A673 (cell line): ENCODE measurements around the gene ATP5MK. TPM values are rescaled to one million over a fixed set of nuclear protein-coding genes. Genes with fewer than 3 reads are reported as not detected.

ENCODE experiments used
- BruUV-seq: library from RNA; stranded (reverse); fragments of 400-500 nt; replicated peaks from 2 replicates; lab custom pipeline; 2021; lab: Mats Ljungman, UMichigan
- CTCF ChIA-PET: fragments of 300-600 bp; sonication (Branson Sonifier 250); formaldehyde crosslinking; loops from one replicate; lab custom pipeline; 2022; ENCODE audit warnings: antibody characterized with exemption; lab: Charles Lee
- POLR2A ChIA-PET: fragments of 300-600 bp; sonication (Branson Sonifier 250); formaldehyde crosslinking; loops from one replicate; lab custom pipeline; 2022; ENCODE audit warnings: antibody characterized with exemption; ENCODE audit not compliant: low non-redundant PET; lab: Charles Lee
- DNase-seq: peaks from one replicate; pipeline ENCODE4 v3.0.0-alpha.2; 2015; ENCODE audit warnings: low spot score
- H3K27ac ChIP-seq: fragments of 200-600 bp; sonication (generic); 2 replicates; pipeline ENCODE4 v1.5.1; 2016; ENCODE audit warnings: mixed run types, low read depth, mild to moderate bottlenecking, mixed read lengths, antibody characterized with exemption, low read length; ENCODE audit not compliant: poor library complexity, severe bottlenecking
- H3K27me3 ChIP-seq: fragments of 200-600 bp; sonication (generic); replicated peaks from 2 replicates; pipeline ENCODE4 v1.6.1; 2017; ENCODE audit warnings: mixed run types, low read depth, mild to moderate bottlenecking, mixed read lengths, antibody characterized with exemption, low read length; ENCODE audit not compliant: insufficient read depth, poor library complexity
- H3K36me3 ChIP-seq: fragments of 200-600 bp; sonication (generic); 2 replicates; pipeline ENCODE4 v1.6.1; 2016; ENCODE audit warnings: mixed run types, mild to moderate bottlenecking, mixed read lengths, antibody characterized with exemption, low read length; ENCODE audit not compliant: insufficient read depth, poor library complexity, severe bottlenecking
- H3K4me1 ChIP-seq: fragments of 200-600 bp; sonication (generic); 2 replicates; pipeline ENCODE4 v1.6.1; 2017; ENCODE audit warnings: mixed run types, mild to moderate bottlenecking, mixed read lengths, antibody characterized with exemption, low read length; ENCODE audit not compliant: insufficient read depth, poor library complexity, severe bottlenecking
- H3K4me3 ChIP-seq: fragments of 200-600 bp; sonication (generic); 2 replicates; pipeline ENCODE4 v1.5.1; 2016; ENCODE audit warnings: low read depth, mixed run types, mild to moderate bottlenecking, mixed read lengths, low read length; ENCODE audit not compliant: poor library complexity, severe bottlenecking
- H3K9me3 ChIP-seq: fragments of 200-600 bp; sonication (generic); 2 replicates; pipeline ENCODE4 v1.6.1; 2016; ENCODE audit warnings: mixed run types, low read depth, mild to moderate bottlenecking, mixed read lengths, antibody characterized with exemption, low read length; ENCODE audit not compliant: poor library complexity, severe bottlenecking
- EZH2 ChIP-seq: fragments of 200-600 bp; sonication (generic); IDR thresholded peaks from 2 replicates; pipeline ENCODE4 v1.6.1; 2017; ENCODE audit warnings: borderline replicate concordance, low read depth, mild to moderate bottlenecking, mixed read lengths, antibody characterized with exemption, low read length; ENCODE audit not compliant: poor library complexity, severe bottlenecking
- intact Hi-C: fragments of 100-400 bp; cut with micrococcal nuclease; formaldehyde crosslinking; loops from one replicate; pipeline ENCODE4 v1.10.0; 2022; ENCODE audit not compliant: unreplicated experiment
- microRNA-seq: library from miRNA; unstranded; fragments of <30 nt; microRNA quantifications from one replicate; pipeline ENCODE4 v1.2.0, GENCODE V29; 2021
- total RNA-seq: library from RNA; stranded (reverse); gene quantifications from 2 replicates; pipeline ENCODE4 v1.2.3, GENCODE V29; 2021
- TF ChIP-seq, protein P1 (sequence below): fragments of 300-800, 200-600 bp; sonication (generic); conservative IDR thresholded peaks from 2 replicates; pipeline ENCODE4 v1.5.1; 2017; ENCODE audit warnings: low read depth, mild to moderate bottlenecking, antibody characterized with exemption, low read length, moderate library complexity, mixed read lengths

ATP5MK gene
- total RNA-seq, 1 experiment from 2014 or later = 426 TPM

DNA sequence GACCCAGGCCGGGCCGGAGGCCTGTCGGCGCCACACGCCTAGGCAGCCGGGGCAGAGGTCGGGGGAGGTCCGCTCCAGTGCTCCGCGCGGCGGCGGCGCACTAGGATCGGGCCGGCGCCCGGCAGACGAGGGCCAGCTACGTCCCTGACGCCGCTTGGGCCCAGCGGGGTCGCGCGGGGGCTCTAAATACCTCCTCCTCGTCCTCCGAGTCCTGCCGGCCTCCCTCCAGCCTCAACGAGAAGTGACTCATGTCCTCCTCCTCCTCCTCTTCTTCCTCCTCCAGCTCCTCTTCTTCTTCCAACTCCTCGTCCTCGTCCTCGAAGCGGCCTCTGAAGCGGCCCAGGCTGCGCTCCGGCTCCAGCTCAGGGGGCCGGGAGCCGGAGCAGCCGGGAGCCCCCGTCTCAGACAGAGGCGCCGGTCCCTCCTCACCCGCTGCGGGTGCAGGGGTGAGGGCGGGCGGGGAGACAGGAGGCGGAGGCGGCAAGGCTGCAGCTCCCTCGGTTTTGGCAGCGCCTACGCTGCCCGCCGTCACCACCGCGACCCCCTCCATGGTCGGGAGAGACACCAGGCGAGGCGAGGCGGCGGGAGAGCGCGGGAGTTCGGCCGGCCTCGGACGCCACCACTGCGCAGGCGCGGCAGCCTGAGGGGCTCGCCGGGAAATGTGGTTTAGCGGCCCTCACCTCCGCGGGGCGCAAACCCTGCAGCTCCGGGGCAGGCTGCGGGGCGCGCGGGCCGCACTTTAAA, 45.6 kb downstream of the ATP5MK start, which contains the start of gene PCGF6:
TSS of gene PCGF6 (minus strand) at position 624 of the 744 bp plus-strand sequence. CDS start at position 550, 74 bp downstream.
- ChIA-PET CTCF (no interaction called here), POLR2A (no interaction called here)
- Histone ChIP-seq H3K27ac (peak within 1 kb of the TSS; percentile 90), H3K9me3 (no peaks in the 10 kb centered on the region), H3K27me3 (no peaks in the 10 kb centered on the region), H3K4me1 (peaks cover 10% of the 10 kb centered on the region), H3K4me3 (peak within 1 kb of the TSS; percentile 81), H3K36me3 (peaks cover 27% of the 10 kb centered on the region)
- TSS peak; percentile 26 for BruUV-seq
- no peak for TF ChIP-seq EZH2
- TF ChIP-seq, protein P1, sequence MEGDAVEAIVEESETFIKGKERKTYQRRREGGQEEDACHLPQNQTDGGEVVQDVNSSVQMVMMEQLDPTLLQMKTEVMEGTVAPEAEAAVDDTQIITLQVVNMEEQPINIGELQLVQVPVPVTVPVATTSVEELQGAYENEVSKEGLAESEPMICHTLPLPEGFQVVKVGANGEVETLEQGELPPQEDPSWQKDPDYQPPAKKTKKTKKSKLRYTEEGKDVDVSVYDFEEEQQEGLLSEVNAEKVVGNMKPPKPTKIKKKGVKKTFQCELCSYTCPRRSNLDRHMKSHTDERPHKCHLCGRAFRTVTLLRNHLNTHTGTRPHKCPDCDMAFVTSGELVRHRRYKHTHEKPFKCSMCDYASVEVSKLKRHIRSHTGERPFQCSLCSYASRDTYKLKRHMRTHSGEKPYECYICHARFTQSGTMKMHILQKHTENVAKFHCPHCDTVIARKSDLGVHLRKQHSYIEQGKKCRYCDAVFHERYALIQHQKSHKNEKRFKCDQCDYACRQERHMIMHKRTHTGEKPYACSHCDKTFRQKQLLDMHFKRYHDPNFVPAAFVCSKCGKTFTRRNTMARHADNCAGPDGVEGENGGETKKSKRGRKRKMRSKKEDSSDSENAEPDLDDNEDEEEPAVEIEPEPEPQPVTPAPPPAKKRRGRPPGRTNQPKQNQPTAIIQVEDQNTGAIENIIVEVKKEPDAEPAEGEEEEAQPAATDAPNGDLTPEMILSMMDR = no peak
- intact Hi-C loops = loop anchor here (2.0 kb wide), 1 partner anchor 46 kb away; the partner anchor contains the start of genes ATP5MK and PDCD11
- DNase-seq = peak; percentile 91

DNA sequence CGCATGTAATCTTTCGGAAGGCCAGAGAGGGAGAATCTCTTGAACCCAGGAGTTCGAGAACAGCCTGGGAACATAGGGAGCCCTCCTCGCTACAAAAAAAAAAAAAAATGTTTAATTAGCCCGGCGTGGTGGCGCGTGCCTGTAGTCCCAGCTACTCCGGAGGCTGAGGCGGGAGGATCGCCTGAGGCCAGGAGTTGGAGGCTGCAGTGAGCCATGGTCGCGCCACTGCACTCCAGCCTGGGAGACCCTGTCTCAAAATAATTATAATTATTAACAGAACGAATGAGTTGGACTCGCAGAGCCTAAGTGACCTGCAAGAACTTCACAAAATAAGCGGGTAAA, 46.1 kb downstream of the ATP5MK start:
- H3K36me3 ChIP-seq = peaks cover 33% of the 10 kb centered on the region
- DNase-seq = peak; percentile 30
- BruUV-seq = no TSS peak
- intact Hi-C loops = loop anchor here (2.0 kb wide), 1 partner anchor 47 kb away; the partner anchor contains the start of genes ATP5MK and PDCD11
- POLR2A ChIA-PET = no interaction called here
- CTCF ChIA-PET = no interaction called here
- no peaks in the 10 kb centered on the region for H3K27me3 ChIP-seq
- H3K4me1 ChIP-seq = peaks cover 10% of the 10 kb centered on the region
- H3K4me3 ChIP-seq = peak overlapping the region; percentile 81
- peak overlapping the region; percentile 90 for H3K27ac ChIP-seq
- H3K9me3 ChIP-seq = no peaks in the 10 kb centered on the region
- TF ChIP-seq, protein P1 = no peak
- no peak for TF ChIP-seq EZH2

Small RNA genes within 50 kb of the gene (microRNA-seq; reads per million reads assigned to microRNA genes)
- gene MIR1307 = 8,490 reads per million, percentile 95 among the genes with 10 or more reads in this experiment

Other genes with a start within 250 kb of the ATP5MK start
- 60.0 and 61.8 TPM in 2 replicates for gene NT5C2, start 203.2 kb downstream of the ATP5MK start, total RNA-seq
- not detected in 2 replicates for gene RPEL1, start 150.6 kb downstream of the ATP5MK start, total RNA-seq
- 14.1 and 16.2 TPM in 2 replicates for gene INA, start 119.3 kb downstream of the ATP5MK start, total RNA-seq
- 22.5 and 25.3 TPM in 2 replicates for gene PCGF6, start 45.3 kb downstream of the ATP5MK start, total RNA-seq
- 13.6 and 13.7 TPM in 2 replicates for gene TAF5, start 28.5 kb downstream of the ATP5MK start, total RNA-seq
- gene PDCD11, start 151 bp upstream of the ATP5MK start, total RNA-seq = 68.6 and 78.1 TPM in 2 replicates
- gene CALHM2, start 55.9 kb upstream of the ATP5MK start, total RNA-seq = 5.9 TPM in 2 replicates
- gene CALHM1, start 62.4 kb upstream of the ATP5MK start, total RNA-seq = not detected in 2 replicates
- gene CALHM3, start 82.8 kb upstream of the ATP5MK start, total RNA-seq = not detected in 2 replicates
- 0.50 and 0.52 TPM in 2 replicates for gene NEURL1, start 97.2 kb upstream of the ATP5MK start, total RNA-seq